ENCODE results near the gene CCDC190. TPM values are rescaled to one million over a fixed set of nuclear protein-coding genes. Genes with fewer than 3 reads are reported as not detected.

The CCDC190 gene
- total and polyA plus RNA-seq, 9 of the 15 experiments (the other 6 are each of a cell fraction or from before 2014, with no cell fraction given): not detected

- no peaks in the 10 kb centered on the region for H3K36me3 ChIP-seq (ENCODE audit: control insufficient read depth, insufficient read depth, low read length)
- TF ChIP-seq POLR2B (IDR thresholded peaks at IDR 0.05; ENCODE audit: low read depth, partially characterized antibody): no peak
- no peak for TF ChIP-seq ELF2 (CRISPR knock-in tag; IDR thresholded peaks at IDR 0.05)
- TF ChIP-seq ZBTB12 (CRISPR knock-in tag; IDR thresholded peaks at IDR 0.05): no peak
- no peak for TF ChIP-seq BCLAF1 (IDR thresholded peaks at IDR 0.05; ENCODE audit: borderline replicate concordance in 1 of 2, control insufficient read depth in 1 of 2, low read depth in 2 of 2, low read length in 1 of 2)
- TF ChIP-seq ESRRB (CRISPR knock-in tag; IDR thresholded peaks at IDR 0.05; ENCODE audit: borderline replicate concordance): no peak
- TF ChIP-seq GTF2F1 (IDR thresholded peaks at IDR 0.05; ENCODE audit: low read depth, low read length): no peak
- peaks cover 0 to 4% of the 10 kb centered on the region in 2 experiments; a peak in 2 of 5 replicates for H3K27me3 ChIP-seq (ENCODE audit: control insufficient read depth in 2 of 2, insufficient read depth in 2 of 2, low read length in 2 of 2)
- FAIRE-seq (no peak), DNase-seq (ENCODE audit: extremely low read depth in 1 of 4, low spot score in 3 of 4) (no peak), ATAC-seq (peak; percentile 23; the same call in 2 of the 3 replicates)
- ChIA-PET POLR2A (no interaction called here), CTCF (ENCODE audit: low intra/inter-chr PET ratio) (no interaction called here)
- no peak overlapping the region for H3K9ac ChIP-seq (ENCODE audit: insufficient read depth in 1 of 2, low read depth in 2 of 2, low read length in 2 of 2)
- no peaks in the 10 kb centered on the region; a peak in 1 of 5 replicates for H3K4me1 ChIP-seq (replicated peaks in 1 of 2; ENCODE audit: control insufficient read depth in 2 of 2, insufficient read depth in 2 of 2, low read length in 2 of 2)
- H3K4me3 ChIP-seq: no peak overlapping the region
- H3K27ac ChIP-seq (ENCODE audit: extremely low read depth, low read depth, low read length): no peak overlapping the region
- H2AFZ ChIP-seq (ENCODE audit: low read depth, low read length): no peak overlapping the region
- H3K4me2 ChIP-seq (ENCODE audit: insufficient read depth, low read length): no peak overlapping the region
- H3K79me2 ChIP-seq (ENCODE audit: control insufficient read depth, insufficient read depth, low read length): no peaks in the 10 kb centered on the region
- H4K20me1 ChIP-seq (replicated peaks; ENCODE audit: control insufficient read depth, insufficient read depth, low read length): no peaks in the 10 kb centered on the region
- H3K9me3 ChIP-seq (replicated peaks; ENCODE audit: control insufficient read depth, insufficient read depth, low read depth, low read length): no peaks in the 10 kb centered on the region
- WGBS (ENCODE audit: insufficient coverage, low coverage, missing lambda C conversion rate): under 1% methylated on average over 16 of the region's 16 CpGs
- BruUV-seq (replicated peaks): no TSS peak
- in situ Hi-C loops (cut with MboI): no loop called here
- no peaks in the 10 kb centered on the region for H3K9me1 ChIP-seq (ENCODE audit: control insufficient read depth, insufficient read depth, low read length)
- intact Hi-C loops (cut with micrococcal nuclease): no loop called here
Observed at GRCh38 chr1:162846256-162847212, 14.4 kb downstream of the CCDC190 start.

All from K562 (cell line).